Endodermal cell (in vitro differentiated cells): ENCODE results near the gene VAMP3. TPM values are rescaled to one million over a fixed set of nuclear protein-coding genes. Genes with fewer than 3 reads are reported as not detected.
A peak's percentile ranks its signal among the peaks of the same experiment; 100 is the strongest.

Source experiments
- DNase-seq: peaks from one replicate; pipeline ENCODE4 v3.0.0-alpha.2; 2017
- H3K27ac ChIP-seq: 2 replicates; pipeline ENCODE4 v1.5.1; 2013; ENCODE audit warnings: mild to moderate bottlenecking, low read depth, low read length, moderate library complexity
- H3K27me3 ChIP-seq: 2 replicates; pipeline ENCODE4 v1.6.1; 2013; ENCODE audit warnings: mild to moderate bottlenecking, low read length, moderate library complexity; ENCODE audit not compliant: insufficient read depth, control insufficient read depth, poor library complexity, severe bottlenecking
- H3K36me3 ChIP-seq: 2 replicates; pipeline ENCODE4 v1.7.0; 2013; ENCODE audit warnings: mild to moderate bottlenecking, low read length, moderate library complexity; ENCODE audit not compliant: control insufficient read depth, insufficient read depth
- H3K4me1 ChIP-seq: one replicate; pipeline ENCODE4 v1.7.0; 2013; ENCODE audit warnings: low read length; ENCODE audit not compliant: control insufficient read depth, insufficient read depth
- H3K4me3 ChIP-seq: 2 replicates; pipeline ENCODE4 v1.5.1; 2013; ENCODE audit warnings: mild to moderate bottlenecking, low read length, moderate library complexity
- H3K9ac ChIP-seq: 2 replicates; pipeline ENCODE4 v1.6.1; 2013; ENCODE audit warnings: mild to moderate bottlenecking, low read length, moderate library complexity; ENCODE audit not compliant: poor library complexity, severe bottlenecking; ENCODE audit errors: extremely low read depth
- H3K9me3 ChIP-seq: 2 replicates; pipeline ENCODE4 v1.6.1; 2013; ENCODE audit warnings: mild to moderate bottlenecking, low read length, moderate library complexity; ENCODE audit not compliant: control insufficient read depth
- H3K27ac Mint-ChIP-seq: 2 replicates; pipeline ENCODE4 v1.8.0; 2020; ENCODE audit warnings: mixed read lengths
- H3K27me3 Mint-ChIP-seq: 2 replicates; pipeline ENCODE4 v1.8.0; 2021; ENCODE audit warnings: mild to moderate bottlenecking, mixed read lengths; ENCODE audit not compliant: insufficient read depth
- H3K36me3 Mint-ChIP-seq: 2 replicates; pipeline ENCODE4 v1.8.0; 2020; ENCODE audit warnings: low read depth, mixed read lengths
- H3K4me1 Mint-ChIP-seq: 2 replicates; pipeline ENCODE4 v1.8.0; 2020; ENCODE audit warnings: mixed read lengths
- H3K4me3 Mint-ChIP-seq: 2 replicates; pipeline ENCODE4 v1.8.0; 2020; ENCODE audit warnings: mild to moderate bottlenecking, moderate library complexity, mixed read lengths
- H3K9me3 Mint-ChIP-seq: 2 replicates; pipeline ENCODE4 v1.8.0; 2020; ENCODE audit warnings: mild to moderate bottlenecking, mixed read lengths
- WGBS, 2 experiments: methylation state at CpG; one replicate each; pipeline versions ENCODE4 v1.1.5 to v1.1.7; 2013; ENCODE audit warnings: missing lambda C conversion rate in 2 of 2, mixed read lengths in 1 of 2; ENCODE audit not compliant: insufficient coverage in 1 of 2, insufficient read length in 1 of 2; 5-methylcytosine and 5-hydroxymethylcytosine counted together
- total RNA-seq, 2 donors: library from RNA; stranded (reverse); fragmentation: NEBNext Ultra II Directional in 1 of 2; extraction: Animal tissue kit (Norgen Biotek cat#: 25700) in 1 of 2; gene quantifications; 2 replicates in 1 of 2; 3 replicates in 1 of 2; pipeline ENCODE4 v1.2.1, GENCODE V29; 2021
- TF ChIP-seq, protein P1 (sequence below): fragments of 200-600 bp; sonication (generic); conservative IDR thresholded peaks from 2 replicates; pipeline ENCODE4 v1.5.0; 2021; ENCODE audit warnings: antibody characterized with exemption, mild to moderate bottlenecking

Gene VAMP3
- total RNA-seq, 2 donors from 2014 or later = 53.2 to 60.2 TPM

- H3K4me3 ChIP-seq = no peak overlapping the region
- H3K9me3 ChIP-seq = peaks cover 5% of the 10 kb centered on the region
- Mint-ChIP-seq H3K4me1 (no peaks in the 10 kb centered on the region), H3K9me3 (peaks cover 5% of the 10 kb centered on the region), H3K27ac (no peak overlapping the region), H3K4me3 (no peak overlapping the region), H3K27me3 (no peaks in the 10 kb centered on the region), H3K36me3 (peaks cover 14% of the 10 kb centered on the region)
- H3K9ac ChIP-seq = no peak overlapping the region
- 53% methylated on average over 1 of the region's 1 CpG; no CpG with 5 or more reads in 1 of the 2 experiments for WGBS, 2 experiments
- no peaks in the 10 kb centered on the region for H3K36me3 ChIP-seq
- DNase-seq = no peak
- TF ChIP-seq, protein P1, sequence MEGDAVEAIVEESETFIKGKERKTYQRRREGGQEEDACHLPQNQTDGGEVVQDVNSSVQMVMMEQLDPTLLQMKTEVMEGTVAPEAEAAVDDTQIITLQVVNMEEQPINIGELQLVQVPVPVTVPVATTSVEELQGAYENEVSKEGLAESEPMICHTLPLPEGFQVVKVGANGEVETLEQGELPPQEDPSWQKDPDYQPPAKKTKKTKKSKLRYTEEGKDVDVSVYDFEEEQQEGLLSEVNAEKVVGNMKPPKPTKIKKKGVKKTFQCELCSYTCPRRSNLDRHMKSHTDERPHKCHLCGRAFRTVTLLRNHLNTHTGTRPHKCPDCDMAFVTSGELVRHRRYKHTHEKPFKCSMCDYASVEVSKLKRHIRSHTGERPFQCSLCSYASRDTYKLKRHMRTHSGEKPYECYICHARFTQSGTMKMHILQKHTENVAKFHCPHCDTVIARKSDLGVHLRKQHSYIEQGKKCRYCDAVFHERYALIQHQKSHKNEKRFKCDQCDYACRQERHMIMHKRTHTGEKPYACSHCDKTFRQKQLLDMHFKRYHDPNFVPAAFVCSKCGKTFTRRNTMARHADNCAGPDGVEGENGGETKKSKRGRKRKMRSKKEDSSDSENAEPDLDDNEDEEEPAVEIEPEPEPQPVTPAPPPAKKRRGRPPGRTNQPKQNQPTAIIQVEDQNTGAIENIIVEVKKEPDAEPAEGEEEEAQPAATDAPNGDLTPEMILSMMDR = peak; percentile 83
- no peaks in the 10 kb centered on the region for H3K27me3 ChIP-seq
- H3K27ac ChIP-seq = no peak overlapping the region
- H3K4me1 ChIP-seq = no peaks in the 10 kb centered on the region
These were observed 37.3 kb downstream of the VAMP3 start for GRCh38 chr1:7808253-7808844.

DNA sequence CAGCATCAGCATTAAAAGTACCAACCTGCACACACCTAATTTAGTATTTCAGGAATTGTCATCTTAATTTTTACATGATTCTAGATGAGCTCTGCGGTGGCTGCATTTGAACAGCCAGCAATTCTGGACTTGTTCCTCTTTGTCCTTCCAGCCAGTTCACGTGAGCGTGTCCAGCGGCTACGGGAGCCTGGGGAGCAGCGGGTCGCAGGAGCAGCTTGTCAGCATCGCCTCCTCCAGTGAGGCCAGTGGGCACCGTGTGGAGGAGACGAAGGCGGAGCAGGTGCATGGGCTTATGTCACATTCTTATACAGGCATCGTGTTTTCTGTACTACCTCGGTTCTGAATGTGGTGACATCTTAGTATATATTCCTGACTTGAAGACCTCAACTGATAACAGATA lies 38.6 kb downstream of the VAMP3 start:
- Mint-ChIP-seq H3K4me1 (no peaks in the 10 kb centered on the region), H3K9me3 (peaks cover 16% of the 10 kb centered on the region), H3K27ac (no peak overlapping the region), H3K27me3 (no peaks in the 10 kb centered on the region), H3K4me3 (no peak overlapping the region), H3K36me3 (peaks cover 20% of the 10 kb centered on the region)
- no peak for DNase-seq
- Histone ChIP-seq H3K27ac (no peak overlapping the region), H3K4me1 (no peaks in the 10 kb centered on the region), H3K27me3 (no peaks in the 10 kb centered on the region), H3K9ac (no peak overlapping the region), H3K4me3 (no peak overlapping the region), H3K9me3 (peaks cover 16% of the 10 kb centered on the region), H3K36me3 (no peaks in the 10 kb centered on the region)
- TF ChIP-seq, protein P1 = no peak
- WGBS, 2 experiments = 97% methylated on average over 13 of the region's 13 CpGs

DNA sequence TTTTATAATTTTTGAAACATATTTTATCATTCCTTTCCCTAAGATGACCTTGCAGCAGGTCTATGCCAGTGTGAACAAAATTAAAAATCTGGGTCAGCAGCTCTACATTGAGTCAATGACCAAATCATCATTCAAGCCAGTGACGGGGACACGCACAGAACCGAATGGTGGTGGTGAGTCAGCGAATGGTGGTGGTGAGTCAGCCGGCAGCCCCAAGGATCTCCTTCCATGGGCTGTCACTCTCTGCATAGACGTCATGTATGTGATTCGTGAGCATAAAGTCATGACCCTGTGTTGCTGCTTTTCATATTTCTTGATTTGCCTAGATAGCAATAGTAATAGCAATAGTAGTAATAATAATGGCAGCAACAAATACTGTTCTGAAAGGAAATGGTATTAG lies 39.3 kb downstream of the VAMP3 start:
- TF ChIP-seq, protein P1 = no peak
- Histone ChIP-seq H3K4me1 (no peaks in the 10 kb centered on the region), H3K9ac (no peak overlapping the region), H3K9me3 (peaks cover 23% of the 10 kb centered on the region), H3K36me3 (no peaks in the 10 kb centered on the region), H3K27ac (no peak overlapping the region), H3K4me3 (no peak overlapping the region), H3K27me3 (no peaks in the 10 kb centered on the region)
- 92 to 96% methylated on average over 5 to 7 of the region's 7 CpGs for WGBS, 2 experiments
- no peak for DNase-seq
- Mint-ChIP-seq H3K9me3 (peaks cover 21% of the 10 kb centered on the region), H3K4me1 (no peaks in the 10 kb centered on the region), H3K27ac (no peak overlapping the region), H3K36me3 (peaks cover 23% of the 10 kb centered on the region), H3K4me3 (no peak overlapping the region), H3K27me3 (no peaks in the 10 kb centered on the region)
